Muscle layer of duodenum (tissue), 2 donors: ENCODE data around the gene ACP4.
"Not testable (repeated sequence)": the region's sequence is repeated elsewhere in the genome, so short reads cannot be mapped to it uniquely, and the experiment has no call there.

Experiments
- H3K27ac ChIP-seq: one replicate; pipeline ENCODE4 v1.7.0; 2013; ENCODE audit warnings: mild to moderate bottlenecking, low read length
- H3K27me3 ChIP-seq: one replicate; pipeline ENCODE4 v1.7.0; 2013; ENCODE audit warnings: low read depth, mild to moderate bottlenecking, control low read depth, low read length
- H3K36me3 ChIP-seq, 2 donors: one replicate each; pipeline ENCODE4 v1.7.0; 2013; ENCODE audit warnings: low read length in 2 of 2, control low read depth in 1 of 2, mild to moderate bottlenecking in 1 of 2; ENCODE audit not compliant: insufficient read depth in 2 of 2, control insufficient read depth in 1 of 2
- H3K4me1 ChIP-seq, 2 donors: one replicate each; pipeline ENCODE4 v1.7.0; 2013; ENCODE audit warnings: low read length in 2 of 2, mild to moderate bottlenecking in 2 of 2, control low read depth in 1 of 2, moderate library complexity in 1 of 2; ENCODE audit not compliant: insufficient read depth in 2 of 2, control insufficient read depth in 1 of 2
- H3K4me3 ChIP-seq, 2 donors: one replicate each; pipeline ENCODE4 v1.7.0; 2013; ENCODE audit warnings: low read length in 2 of 2, low read depth in 1 of 2, mild to moderate bottlenecking in 1 of 2
- H3K9me3 ChIP-seq, 2 donors: one replicate each; pipeline ENCODE4 v1.7.0; 2013; ENCODE audit warnings: low read length in 2 of 2, control low read depth in 1 of 2, mild to moderate bottlenecking in 1 of 2; ENCODE audit not compliant: control insufficient read depth in 1 of 2
- donor health status: healthy.

Gene ACP4

GRCh38 chr19:50798659-50799546 is 8.7 kb downstream of the ACP4 start:
- no peak overlapping the region for H3K4me3 ChIP-seq
- peaks cover 9 to 43% of the 10 kb centered on the region in 2 donors for H3K36me3 ChIP-seq
- H3K27me3 ChIP-seq, result no peaks in the 10 kb centered on the region
- H3K27ac ChIP-seq, result no peak overlapping the region
- H3K4me1 ChIP-seq, result peaks cover 4 to 15% of the 10 kb centered on the region in 2 donors
- H3K9me3 ChIP-seq, result no peaks in the 10 kb centered on the region

DNA sequence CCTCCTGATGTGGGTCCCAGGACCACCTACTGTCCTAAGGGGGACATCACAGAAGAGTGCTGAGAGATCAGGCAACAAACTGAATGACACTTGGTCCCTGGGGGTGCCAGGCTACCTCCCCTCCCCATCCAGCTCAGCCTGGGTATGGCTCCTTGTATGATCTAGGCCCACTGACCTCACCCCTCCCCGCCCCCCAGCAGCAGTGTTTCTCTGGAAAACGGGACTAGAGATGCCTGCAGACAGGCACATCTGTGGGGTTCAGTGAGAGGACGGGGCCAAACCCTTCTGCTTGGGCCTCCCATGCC is 9.3 kb downstream of the ACP4 start:
- Histone ChIP-seq H3K9me3 (no peaks in the 10 kb centered on the region), H3K27ac (no peak overlapping the region), H3K36me3 (peaks cover 9 to 44% of the 10 kb centered on the region in 2 donors), H3K4me1 (peaks cover 4 to 15% of the 10 kb centered on the region in 2 donors), H3K27me3 (no peaks in the 10 kb centered on the region), H3K4me3 (no peak overlapping the region)

DNA sequence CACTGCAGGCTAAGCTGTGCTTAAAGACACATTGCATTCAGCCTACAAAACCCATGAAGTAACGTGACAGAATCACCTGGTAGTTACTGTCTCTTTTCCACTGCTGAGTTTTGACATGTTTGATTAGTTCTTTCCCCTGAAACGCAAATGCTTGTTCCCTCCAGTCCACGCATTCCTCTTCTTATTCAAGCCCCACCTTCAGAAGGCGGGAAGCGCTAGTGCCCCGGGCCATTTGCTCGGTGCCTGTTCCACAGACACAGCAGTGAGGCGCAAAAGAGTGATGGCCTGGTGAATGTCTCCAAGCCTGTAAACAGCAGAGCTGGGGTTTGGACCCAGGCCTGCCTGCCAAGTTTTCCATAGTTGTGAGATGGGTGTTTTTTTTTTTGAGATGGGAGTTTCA is 10.9 kb downstream of the ACP4 start:
- Histone ChIP-seq H3K9me3 (no peaks in the 10 kb centered on the region), H3K4me1 (peaks cover 4 to 15% of the 10 kb centered on the region in 2 donors), H3K4me3 (no peak overlapping the region), H3K36me3 (peaks cover 9 to 46% of the 10 kb centered on the region in 2 donors), H3K27ac (no peak overlapping the region), H3K27me3 (no peaks in the 10 kb centered on the region)

DNA sequence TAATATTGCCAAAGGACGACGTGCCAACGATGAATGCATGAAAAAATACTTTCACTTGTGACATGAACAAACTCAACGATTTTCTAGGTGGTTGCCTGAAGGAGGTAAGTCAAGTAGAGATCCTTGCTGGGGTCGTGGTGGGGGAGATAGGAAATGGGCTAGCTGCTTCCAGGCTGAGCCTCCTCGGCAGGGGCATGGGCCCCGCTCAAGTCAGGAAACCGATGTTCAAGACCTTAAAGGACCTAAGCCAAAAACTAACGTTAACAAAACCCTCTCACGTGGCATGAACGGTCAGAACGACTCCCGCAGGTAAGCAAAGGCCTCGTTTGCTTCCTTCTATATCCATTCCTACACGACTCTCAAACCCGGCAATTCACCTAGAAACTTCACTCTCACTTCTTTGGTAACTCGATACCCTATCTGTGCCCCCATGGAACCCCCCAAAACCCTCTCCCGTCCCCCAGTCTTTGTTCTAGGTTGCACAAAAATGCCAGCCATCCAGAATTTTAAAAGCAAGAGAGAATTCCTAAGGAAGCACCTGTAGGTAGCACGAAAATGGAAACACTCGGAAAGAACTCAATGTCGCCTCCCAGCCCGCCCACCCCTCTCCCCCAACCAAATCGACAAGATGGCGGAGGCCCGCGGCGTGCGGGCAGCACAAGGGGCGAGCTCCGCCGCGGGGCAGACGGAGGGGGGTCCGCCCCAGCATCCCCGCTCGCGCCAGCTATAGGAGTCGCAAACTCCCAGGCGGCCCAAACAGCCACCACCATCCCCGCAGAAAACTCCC is 13.6 kb downstream of the ACP4 start:
- Histone ChIP-seq H3K4me1 (peaks cover 4 to 15% of the 10 kb centered on the region in 2 donors), H3K9me3 (no peaks in the 10 kb centered on the region), H3K27ac (peak overlapping the region; percentile 98), H3K27me3 (no peaks in the 10 kb centered on the region), H3K36me3 (peaks cover under 1 to 22% of the 10 kb centered on the region in 2 donors), H3K4me3 (peak overlapping the region; percentile 85 to 92)

GRCh38 chr19:50804420-50805272 is 14.4 kb downstream of the ACP4 start:
- peak overlapping the region; percentile 85 to 92 for H3K4me3 ChIP-seq
- H3K36me3 ChIP-seq, result peaks cover 0 to 16% of the 10 kb centered on the region in 2 donors
- peak overlapping the region; percentile 98 for H3K27ac ChIP-seq
- H3K27me3 ChIP-seq, result no peaks in the 10 kb centered on the region
- H3K9me3 ChIP-seq, result no peaks in the 10 kb centered on the region
- H3K4me1 ChIP-seq, result peaks cover 4 to 15% of the 10 kb centered on the region in 2 donors

- H3K9me3 ChIP-seq, result no peaks in the 10 kb centered on the region
- peaks cover 0 to under 1% of the 10 kb centered on the region in 2 donors for H3K4me1 ChIP-seq
- H3K27me3 ChIP-seq, result no peaks in the 10 kb centered on the region
- H3K4me3 ChIP-seq, result no peak overlapping the region
- peaks cover 0 to 3% of the 10 kb centered on the region in 2 donors for H3K36me3 ChIP-seq
- no peak overlapping the region for H3K27ac ChIP-seq
Observed at GRCh38 chr19:50808856-50809255, 18.6 kb downstream of the ACP4 start.

- H3K9me3 ChIP-seq, H3K4me3 ChIP-seq, H3K27ac ChIP-seq, H3K36me3 ChIP-seq, H3K27me3 ChIP-seq, H3K4me1 ChIP-seq: not testable (repeated sequence)
Observed at GRCh38 chr19:50811622-50812238, 21.5 kb downstream of the ACP4 start.

DNA sequence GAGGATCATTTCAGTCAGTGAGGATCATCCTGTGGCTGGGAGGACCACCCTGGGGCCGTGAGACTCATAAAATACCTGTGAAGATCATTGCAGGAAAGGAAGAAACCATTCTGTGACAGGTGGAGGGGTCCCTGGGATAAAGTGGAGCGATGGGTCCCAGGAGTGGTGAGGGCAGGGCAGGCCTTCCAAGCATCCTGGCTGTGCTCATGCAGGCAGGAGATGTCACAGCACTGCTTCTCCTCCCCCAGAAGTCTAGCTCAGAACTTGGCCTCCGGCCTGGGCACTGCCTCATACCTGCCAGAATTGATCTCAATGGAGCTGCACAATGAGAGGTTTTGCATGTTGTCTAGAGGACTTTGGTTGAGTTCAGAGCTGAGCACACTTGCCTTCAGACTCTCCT is 22.3 kb downstream of the ACP4 start:
- no peak overlapping the region for H3K4me3 ChIP-seq
- no peaks in the 10 kb centered on the region for H3K9me3 ChIP-seq
- no peaks in the 10 kb centered on the region for H3K4me1 ChIP-seq
- no peaks in the 10 kb centered on the region for H3K27me3 ChIP-seq
- no peaks in the 10 kb centered on the region for H3K36me3 ChIP-seq
- no peak overlapping the region for H3K27ac ChIP-seq

DNA sequence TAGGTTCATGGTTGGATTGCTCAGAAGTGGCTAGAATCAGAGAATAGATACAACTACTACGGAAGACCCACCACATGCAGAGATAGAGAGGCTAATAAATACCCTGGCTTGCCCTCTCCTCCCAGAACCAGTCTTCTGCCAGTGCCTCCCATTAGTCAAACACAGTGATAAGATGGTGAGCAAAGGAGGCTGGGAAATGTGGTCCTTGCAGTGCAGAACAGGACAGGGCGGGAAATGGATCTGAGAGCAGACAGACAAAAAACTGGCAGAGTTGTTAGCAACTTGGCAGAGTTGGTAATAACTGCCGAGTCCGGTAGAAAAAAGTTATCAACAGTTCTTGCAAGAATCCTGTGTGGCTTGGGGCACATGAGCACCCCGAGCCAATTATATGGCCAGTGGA is 24.7 kb downstream of the ACP4 start:
- Histone ChIP-seq H3K4me1 (peaks cover 0 to 8% of the 10 kb centered on the region in 2 donors), H3K27ac (no peak overlapping the region), H3K4me3 (no peak overlapping the region), H3K27me3 (peaks cover 15% of the 10 kb centered on the region), H3K9me3 (no peaks in the 10 kb centered on the region), H3K36me3 (no peaks in the 10 kb centered on the region)

DNA sequence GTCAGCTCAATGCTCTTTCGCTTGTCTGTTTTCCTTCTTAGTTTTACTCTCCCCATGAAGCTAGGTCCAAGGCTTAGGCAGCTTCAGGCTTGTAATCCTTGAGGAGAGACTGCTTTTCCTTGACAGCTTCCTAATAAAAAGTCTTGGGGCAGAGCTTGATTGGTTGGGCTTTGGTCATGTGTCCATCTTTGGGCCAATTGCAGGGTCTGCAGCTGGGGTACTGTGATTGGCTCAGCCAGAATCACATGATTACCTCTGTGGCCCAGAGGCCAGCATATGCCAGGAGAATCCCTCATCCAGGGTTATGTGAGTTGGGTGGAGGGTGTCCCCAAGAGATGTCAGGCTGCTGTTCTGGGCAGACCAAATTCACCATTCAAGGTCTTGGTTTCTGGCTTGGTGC is 25.2 kb downstream of the ACP4 start:
- no peak overlapping the region for H3K27ac ChIP-seq
- peaks cover 15% of the 10 kb centered on the region for H3K27me3 ChIP-seq
- peaks cover 0 to 8% of the 10 kb centered on the region in 2 donors for H3K4me1 ChIP-seq
- no peaks in the 10 kb centered on the region for H3K9me3 ChIP-seq
- H3K4me3 ChIP-seq, result no peak overlapping the region
- H3K36me3 ChIP-seq, result no peaks in the 10 kb centered on the region
